Activated T-helper 1 cell treated with anti-CD3 and anti-CD28 coated beads, Interleukin-12 subunit alpha, Interleukin-12 subunit beta, Interleukin-2, Interleukin-4 antibody, amounts not matched to agents 30 ng/mL and 10 ng/mL and 1 ng/mL, durations not matched to agents 14 hours and 24 hours and 36 hours (primary cell): Measurements from ENCODE around the gene LRRC75A. TPM values are rescaled to one million over a fixed set of nuclear protein-coding genes. Genes with fewer than 3 reads are reported as not detected.
"Not testable (repeated sequence)": the region's sequence is repeated elsewhere in the genome, so short reads cannot be mapped to it uniquely, and the experiment has no call there.

Experiments used
- DNase-seq: peaks from one replicate; pipeline ENCODE4 v3.0.0; 2021; ENCODE audit warnings: low spot score
- H3K27ac Mint-ChIP-seq: one replicate; pipeline ENCODE4 v1.8.0; 2021; ENCODE audit warnings: mild to moderate bottlenecking, mixed read lengths
- H3K27me3 Mint-ChIP-seq: one replicate; pipeline ENCODE4 v1.8.0; 2022; ENCODE audit warnings: mild to moderate bottlenecking, moderate library complexity, mixed read lengths; ENCODE audit not compliant: insufficient read depth
- H3K36me3 Mint-ChIP-seq: one replicate; pipeline ENCODE4 v1.8.0; 2021; ENCODE audit warnings: low read depth, mixed read lengths
- H3K4me1 Mint-ChIP-seq: one replicate; pipeline ENCODE4 v1.8.0; 2021; ENCODE audit warnings: low read depth, mixed read lengths
- H3K4me3 Mint-ChIP-seq: one replicate; pipeline ENCODE4 v1.8.0; 2021; ENCODE audit warnings: mild to moderate bottlenecking, moderate library complexity, mixed read lengths
- H3K9me3 Mint-ChIP-seq: one replicate; pipeline ENCODE4 v1.8.0; 2021; ENCODE audit warnings: mixed read lengths
- intact Hi-C: fragments of 100-400 bp; cut with micrococcal nuclease; formaldehyde crosslinking; loops from one replicate; pipeline ENCODE4 v1.15.1; 2024
- total RNA-seq: library from RNA; stranded (reverse); gene quantifications from 2 replicates; pipeline ENCODE4 v1.2.3, GENCODE V29; 2022

LRRC75A gene
- 1.6 TPM in 2 replicates for total RNA-seq

GRCh38 chr17:16491703-16492612 is at the start of gene LRRC75A:
TSS of gene LRRC75A (minus strand) at chr17:16492193. CDS start at chr17:16491990, 203 bp downstream.
- peak; percentile 43 for DNase-seq
- Mint-ChIP-seq H3K27me3 (peaks cover 34% of the 10 kb centered on the region), H3K36me3 (no peaks in the 10 kb centered on the region), H3K4me1 (no peaks in the 10 kb centered on the region), H3K4me3 (peak within 1 kb of the TSS; percentile 79), H3K27ac (no peak within 1 kb of the TSS), H3K9me3 (no peaks in the 10 kb centered on the region)
- intact Hi-C loops, result no loop called here

GRCh38 chr17:16537130-16537458 is 45.1 kb upstream of the LRRC75A start:
- Mint-ChIP-seq H3K9me3 (peaks cover 14% of the 10 kb centered on the region), H3K27me3 (no peaks in the 10 kb centered on the region), H3K27ac (peak overlapping the region; percentile 52), H3K4me1 (peaks cover 16% of the 10 kb centered on the region), H3K4me3 (peak overlapping the region; percentile 91), H3K36me3 (no peaks in the 10 kb centered on the region)
- intact Hi-C loops, result loop anchor here (1.0 to 5.0 kb wide), 5 partner anchors 52 to 1500 kb away; partner anchors contain the start of genes ATPAF2, CCDC144A, GID4 and NCOR1
- DNase-seq, result no peak

- Mint-ChIP-seq H3K9me3 (peaks cover 7% of the 10 kb centered on the region), H3K4me1 (peaks cover 16% of the 10 kb centered on the region), H3K36me3 (no peaks in the 10 kb centered on the region), H3K27ac (no peak overlapping the region), H3K27me3 (peaks cover 17% of the 10 kb centered on the region), H3K4me3 (no peak overlapping the region)
- no peak for DNase-seq
- intact Hi-C loops, result no loop called here
These were observed 42.2 kb upstream of the LRRC75A start for GRCh38 chr17:16534236-16534635.

GRCh38 chr17:16529906-16530305 is 37.9 kb upstream of the LRRC75A start:
- no peak overlapping the region for H3K27ac Mint-ChIP-seq
- no peak overlapping the region for H3K4me3 Mint-ChIP-seq
- peaks cover 2% of the 10 kb centered on the region for H3K4me1 Mint-ChIP-seq

GRCh38 chr17:16527298-16527697 is 35.3 kb upstream of the LRRC75A start:
- H3K4me3 Mint-ChIP-seq, result no peak overlapping the region
- no peaks in the 10 kb centered on the region for H3K36me3 Mint-ChIP-seq
- no peak for DNase-seq
- H3K4me1 Mint-ChIP-seq, result no peaks in the 10 kb centered on the region
- intact Hi-C loops, result no loop called here
- H3K27ac Mint-ChIP-seq, result no peak overlapping the region
- peaks cover 38% of the 10 kb centered on the region for H3K27me3 Mint-ChIP-seq
- no peaks in the 10 kb centered on the region for H3K9me3 Mint-ChIP-seq

More at GRCh38 chr17:16529906-16530305, 37.9 kb upstream of the LRRC75A start:
- Mint-ChIP-seq H3K9me3 (peaks cover 5% of the 10 kb centered on the region), H3K27me3 (peaks cover 38% of the 10 kb centered on the region), H3K36me3 (no peaks in the 10 kb centered on the region)
- intact Hi-C loops, result no loop called here
- no peak for DNase-seq

- H3K4me3 Mint-ChIP-seq, DNase-seq, H3K4me1 Mint-ChIP-seq, H3K27ac Mint-ChIP-seq, H3K36me3 Mint-ChIP-seq, H3K9me3 Mint-ChIP-seq, intact Hi-C loops: not testable (repeated sequence)
- peaks cover 32% of the 10 kb centered on the region for H3K27me3 Mint-ChIP-seq
These were observed 33.6 kb upstream of the LRRC75A start for GRCh38 chr17:16525556-16525955.

- H3K4me1 Mint-ChIP-seq, result peaks cover 12% of the 10 kb centered on the region
These were observed 29.2 kb upstream of the LRRC75A start for GRCh38 chr17:16521070-16521727.

GRCh38 chr17:16519021-16519420 is 27.0 kb upstream of the LRRC75A start:
- Mint-ChIP-seq H3K27me3 (peaks cover 27% of the 10 kb centered on the region), H3K27ac (no peak overlapping the region), H3K36me3 (no peaks in the 10 kb centered on the region), H3K4me3 (no peak overlapping the region), H3K4me1 (peaks cover 22% of the 10 kb centered on the region), H3K9me3 (no peaks in the 10 kb centered on the region)
- intact Hi-C loops, result no loop called here
- DNase-seq, result no peak

More at GRCh38 chr17:16521070-16521727, 29.2 kb upstream of the LRRC75A start:
- Mint-ChIP-seq H3K9me3 (no peaks in the 10 kb centered on the region), H3K4me3 (no peak overlapping the region), H3K27me3 (peaks cover 29% of the 10 kb centered on the region), H3K27ac (no peak overlapping the region), H3K36me3 (no peaks in the 10 kb centered on the region)
- intact Hi-C loops, result loop anchor here (1.0 to 5.0 kb wide), 4 partner anchors 68 to 214 kb away; no protein-coding TSS in a partner anchor
- DNase-seq, result peak; percentile 45

- DNase-seq, result no peak
- Mint-ChIP-seq H3K36me3 (no peaks in the 10 kb centered on the region), H3K4me1 (peaks cover 23% of the 10 kb centered on the region), H3K4me3 (no peak overlapping the region), H3K27ac (no peak overlapping the region), H3K27me3 (peaks cover 30% of the 10 kb centered on the region), H3K9me3 (no peaks in the 10 kb centered on the region)
- intact Hi-C loops, result no loop called here
These were observed 25.5 kb upstream of the LRRC75A start for GRCh38 chr17:16517477-16517876.

- Mint-ChIP-seq H3K27me3 (peaks cover 30% of the 10 kb centered on the region), H3K27ac (no peak overlapping the region), H3K4me1 (peaks cover 32% of the 10 kb centered on the region), H3K9me3 (no peaks in the 10 kb centered on the region), H3K36me3 (no peaks in the 10 kb centered on the region), H3K4me3 (no peak overlapping the region)
- DNase-seq, result no peak
- intact Hi-C loops, result no loop called here
These were observed 24.6 kb upstream of the LRRC75A start for GRCh38 chr17:16516594-16517051.

- Mint-ChIP-seq H3K36me3 (no peaks in the 10 kb centered on the region), H3K9me3 (no peaks in the 10 kb centered on the region), H3K4me1 (peaks cover 31% of the 10 kb centered on the region), H3K4me3 (no peak overlapping the region), H3K27ac (no peak overlapping the region), H3K27me3 (peaks cover 30% of the 10 kb centered on the region)
- no peak for DNase-seq
- intact Hi-C loops, result no loop called here
These were observed 23.9 kb upstream of the LRRC75A start for GRCh38 chr17:16515933-16516332.

- intact Hi-C loops, result no loop called here
- H3K36me3 Mint-ChIP-seq, result no peaks in the 10 kb centered on the region
- no peaks in the 10 kb centered on the region for H3K9me3 Mint-ChIP-seq
- peaks cover 30% of the 10 kb centered on the region for H3K4me1 Mint-ChIP-seq
- DNase-seq, result no peak
- peaks cover 27% of the 10 kb centered on the region for H3K27me3 Mint-ChIP-seq
- no peak overlapping the region for H3K27ac Mint-ChIP-seq
- no peak overlapping the region for H3K4me3 Mint-ChIP-seq
These were observed 21.9 kb upstream of the LRRC75A start for GRCh38 chr17:16513873-16514272.

- Mint-ChIP-seq H3K4me1 (peaks cover 30% of the 10 kb centered on the region), H3K27me3 (peaks cover 13% of the 10 kb centered on the region), H3K4me3 (no peak overlapping the region), H3K9me3 (no peaks in the 10 kb centered on the region), H3K36me3 (no peaks in the 10 kb centered on the region), H3K27ac (no peak overlapping the region)
- no peak for DNase-seq
- intact Hi-C loops, result no loop called here
These were observed 20.0 kb upstream of the LRRC75A start for GRCh38 chr17:16512011-16512410.
